ENCODE data around the gene GIGYF2. TPM values are rescaled to one million over a fixed set of nuclear protein-coding genes. Genes with fewer than 3 reads are reported as not detected.
A peak's percentile ranks its signal among the peaks of the same experiment; 100 is the strongest.

GIGYF2 gene
- total and polyA plus RNA-seq, 2 of the 13 experiments (the other 11 are each of a cell fraction or from before 2014, with no cell fraction given), result 44.9 to 73.5 TPM

DNA sequence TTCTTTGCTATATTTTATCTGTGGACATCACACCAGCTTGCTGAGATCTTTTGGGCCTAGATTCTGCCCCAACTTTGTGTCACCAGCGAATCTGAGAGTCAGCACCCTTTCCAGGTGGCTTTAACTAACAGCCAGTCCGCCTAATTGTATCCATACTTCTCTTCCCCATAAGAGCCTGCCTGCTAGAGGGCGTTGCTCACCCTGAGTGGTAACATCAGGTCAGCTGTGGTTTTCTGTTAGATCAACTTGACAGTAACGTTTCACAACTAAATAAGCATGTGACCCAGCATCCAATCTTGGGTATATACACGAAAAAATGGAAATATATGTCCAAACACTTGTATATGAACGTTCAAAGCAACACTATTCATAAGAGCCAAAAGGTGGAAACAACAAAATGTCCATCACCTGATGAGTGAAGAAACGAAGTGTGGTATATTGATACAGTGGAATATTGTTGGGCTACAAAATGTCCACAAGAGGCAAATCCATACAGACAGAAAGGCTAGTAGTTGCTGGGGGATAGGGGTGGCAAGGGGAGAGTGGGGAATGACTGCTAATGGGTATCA, 38.8 kb upstream of the GIGYF2 start:
- Histone ChIP-seq H2AFZ (ENCODE audit: low read length) (no peak overlapping the region), H3K4me1 (ENCODE audit: insufficient read depth, low read length) (peaks cover 15% of the 10 kb centered on the region; the same call in 1 of the 2 replicates), H3K9ac (ENCODE audit: insufficient read depth, low read depth, low read length) (no peak overlapping the region), H3K9me3 (ENCODE audit: low read length) (no peaks in the 10 kb centered on the region), H3K4me2 (ENCODE audit: low read depth, low read length) (no peak overlapping the region), H3K4me3 (replicated peaks in 1 of 3; ENCODE audit: insufficient read depth in 1 of 3, low read depth in 2 of 3, low read length in 3 of 3) (no peak overlapping the region), H3K27me3 (ENCODE audit: control insufficient read depth in 1 of 2, insufficient read depth in 2 of 2, low read length in 2 of 2) (no peaks in the 10 kb centered on the region), H3K27ac (ENCODE audit: extremely low read length, insufficient read depth, low read length) (no peak overlapping the region), H4K20me1 (ENCODE audit: insufficient read depth, low read length) (no peaks in the 10 kb centered on the region), H3K79me2 (ENCODE audit: insufficient read depth, low read length) (no peaks in the 10 kb centered on the region), H3K36me3 (replicated peaks in 1 of 2; ENCODE audit: control insufficient read depth in 1 of 2, insufficient read depth in 2 of 2, low read length in 2 of 2) (no peaks in the 10 kb centered on the region)
- ChIA-PET CTCF (ENCODE audit: low intra/inter-chr PET ratio, low total read pairs) (no interaction called here), POLR2A (no interaction called here)
- TF ChIP-seq GLI4 (CRISPR knock-in tag; IDR thresholded peaks at IDR 0.05; ENCODE audit: borderline replicate concordance), result no peak
- TF ChIP-seq, protein P1, sequence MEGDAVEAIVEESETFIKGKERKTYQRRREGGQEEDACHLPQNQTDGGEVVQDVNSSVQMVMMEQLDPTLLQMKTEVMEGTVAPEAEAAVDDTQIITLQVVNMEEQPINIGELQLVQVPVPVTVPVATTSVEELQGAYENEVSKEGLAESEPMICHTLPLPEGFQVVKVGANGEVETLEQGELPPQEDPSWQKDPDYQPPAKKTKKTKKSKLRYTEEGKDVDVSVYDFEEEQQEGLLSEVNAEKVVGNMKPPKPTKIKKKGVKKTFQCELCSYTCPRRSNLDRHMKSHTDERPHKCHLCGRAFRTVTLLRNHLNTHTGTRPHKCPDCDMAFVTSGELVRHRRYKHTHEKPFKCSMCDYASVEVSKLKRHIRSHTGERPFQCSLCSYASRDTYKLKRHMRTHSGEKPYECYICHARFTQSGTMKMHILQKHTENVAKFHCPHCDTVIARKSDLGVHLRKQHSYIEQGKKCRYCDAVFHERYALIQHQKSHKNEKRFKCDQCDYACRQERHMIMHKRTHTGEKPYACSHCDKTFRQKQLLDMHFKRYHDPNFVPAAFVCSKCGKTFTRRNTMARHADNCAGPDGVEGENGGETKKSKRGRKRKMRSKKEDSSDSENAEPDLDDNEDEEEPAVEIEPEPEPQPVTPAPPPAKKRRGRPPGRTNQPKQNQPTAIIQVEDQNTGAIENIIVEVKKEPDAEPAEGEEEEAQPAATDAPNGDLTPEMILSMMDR (CRISPR knock-in tag; IDR thresholded peaks at IDR 0.05), result peak; percentile 42
- no peak for TF ChIP-seq HNF4G (IDR thresholded peaks at IDR 0.05; ENCODE audit: borderline replicate concordance, low read depth, low read length)
- TF ChIP-seq HNF4G (CRISPR knock-in tag; IDR thresholded peaks at IDR 0.05; ENCODE audit: borderline replicate concordance, low read depth), result no peak
- 0 out of 2 replicates have a peak, but pooled peaks have one; percentile 17 for TF ChIP-seq STAG1 (CRISPR knock-in tag; IDR thresholded peaks at IDR 0.05)
- TF ChIP-seq, protein P2, sequence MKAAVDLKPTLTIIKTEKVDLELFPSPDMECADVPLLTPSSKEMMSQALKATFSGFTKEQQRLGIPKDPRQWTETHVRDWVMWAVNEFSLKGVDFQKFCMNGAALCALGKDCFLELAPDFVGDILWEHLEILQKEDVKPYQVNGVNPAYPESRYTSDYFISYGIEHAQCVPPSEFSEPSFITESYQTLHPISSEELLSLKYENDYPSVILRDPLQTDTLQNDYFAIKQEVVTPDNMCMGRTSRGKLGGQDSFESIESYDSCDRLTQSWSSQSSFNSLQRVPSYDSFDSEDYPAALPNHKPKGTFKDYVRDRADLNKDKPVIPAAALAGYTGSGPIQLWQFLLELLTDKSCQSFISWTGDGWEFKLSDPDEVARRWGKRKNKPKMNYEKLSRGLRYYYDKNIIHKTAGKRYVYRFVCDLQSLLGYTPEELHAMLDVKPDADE (CRISPR knock-in tag; IDR thresholded peaks at IDR 0.05), result no peak
- DNase-seq (ENCODE audit: low spot score) (no peak), ATAC-seq (peak; percentile 36; the same call in 2 of the 3 replicates), FAIRE-seq (peak; percentile 80)
- WGBS (ENCODE audit: low lambda C conversion rate), result 33% methylated on average over 7 of the region's 7 CpGs
- intact Hi-C loops (cut with micrococcal nuclease; ENCODE audit: unreplicated experiment) (no loop called here), in situ Hi-C loops (cut with HindIII; ENCODE audit: extremely low pct_ligation_motif_present, low pct_unique_long_range_greater_than_20kb) (no loop called here)
- no TSS peak for BruUV-seq (replicated peaks)
